Testis (tissue), 3 donors: ENCODE measurements around the gene KIF1C. TPM values are rescaled to one million over a fixed set of nuclear protein-coding genes. Genes with fewer than 3 reads are reported as not detected.

Experiments
- DNase-seq: peaks from one replicate; pipeline ENCODE4 v3.0.0-alpha.2; 2019
- H3K27ac ChIP-seq, 2 donors: fragments of 200-600 bp; sonication (generic); one replicate each; pipeline ENCODE4 v1.5.1; 2019
- H3K27me3 ChIP-seq: fragments of 200-600 bp; sonication (generic); one replicate; pipeline ENCODE4 v1.5.1; 2019
- H3K36me3 ChIP-seq: fragments of 200-600 bp; sonication (generic); one replicate; pipeline ENCODE4 v1.5.1; 2017; ENCODE audit warnings: low read depth; ENCODE audit errors: missing control alignments
- H3K4me1 ChIP-seq: fragments of 200-600 bp; sonication (generic); one replicate; pipeline ENCODE4 v1.5.1; 2019
- H3K4me3 ChIP-seq, 2 donors: fragments of 200-600 bp; sonication (generic); one replicate each; pipeline ENCODE4 v1.5.1; 2017 to 2019
- H3K9me3 ChIP-seq: fragments of 200-600 bp; sonication (generic); one replicate; pipeline ENCODE4 v1.5.1; 2017
- CTCF ChIP-seq, 3 experiments: fragments of 450-650 bp in 2 of 3; fragments of 200-600 bp in 1 of 3; sonication (generic) in 1 of 3; IDR thresholded peaks; one replicate each; pipeline ENCODE4 v1.5.1; 2016 to 2019; ENCODE audit warnings: antibody characterized with exemption in 3 of 3, mild to moderate bottlenecking in 2 of 3, moderate library complexity in 1 of 3
- POLR2A ChIP-seq: fragments of 450-650 bp; IDR thresholded peaks from one replicate; pipeline ENCODE4 v1.6.1; 2017; ENCODE audit warnings: antibody characterized with exemption, mild to moderate bottlenecking, moderate library complexity
- WGBS, 2 donors: methylation state at CpG; one replicate each; pipeline ENCODE4 v1.1.5; 2018; 5-methylcytosine and 5-hydroxymethylcytosine counted together
- intact Hi-C: fragments of 100-400 bp; cut with DNase I; formaldehyde crosslinking; loops from one replicate; pipeline ENCODE4 v1.15.1; 2023; ENCODE audit warnings: low total_unique reads
- polyA plus RNA-seq: library from polyadenylated mRNA; stranded (reverse); fragments of 350-450 nt; fragmentation: Illumina TruSeq; extraction: RNeasy Lipid Tissue Mini Kit (QIAGEN cat#74804); gene quantifications from one replicate; pipeline ENCODE4 v1.2.3, GENCODE V29; 2014; ENCODE audit warnings: low read depth, low replicate concordance; ENCODE audit not compliant: insufficient read depth
- total RNA-seq, 2 donors: library from RNA; depleted of rRNA; stranded (reverse); fragments of >200 nt; gene quantifications; one replicate each; pipeline ENCODE4 v1.2.3, GENCODE V29; 2016

Gene KIF1C
- total and polyA plus RNA-seq, 3 donors from 2014 or later, result 51.1 to 79.9 (median 54.1) TPM

DNA sequence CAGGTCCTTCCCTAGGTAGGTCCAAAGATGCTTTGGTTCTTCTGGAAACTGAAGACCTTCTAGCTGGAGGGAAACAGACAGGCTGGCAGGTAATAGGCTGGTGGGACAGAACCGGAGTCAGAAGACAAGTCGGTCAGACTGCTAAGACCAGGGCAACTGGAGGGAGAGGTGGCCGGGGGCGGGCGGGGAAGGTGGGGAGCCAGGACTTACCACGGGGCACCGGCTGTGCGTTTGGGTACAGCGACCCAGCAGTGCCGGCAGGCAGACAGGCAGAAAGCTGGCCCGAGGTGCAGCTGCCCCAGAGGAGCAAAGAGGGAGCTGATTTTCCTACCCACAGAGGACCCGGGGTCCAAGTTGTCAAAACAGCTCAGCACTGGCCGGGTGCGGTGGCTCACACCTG is 36.9 kb downstream of the KIF1C start:
- no peaks in the 10 kb centered on the region for H3K4me1 ChIP-seq
- no peaks in the 10 kb centered on the region for H3K9me3 ChIP-seq
- intact Hi-C loops, result no loop called here
- H3K36me3 ChIP-seq, result no peaks in the 10 kb centered on the region
- H3K27ac ChIP-seq, result no peak overlapping the region
- H3K27me3 ChIP-seq, result no peaks in the 10 kb centered on the region
- 86 to 89% methylated on average over 8 to 14 of the region's 14 CpGs for WGBS, 2 donors
- no peak overlapping the region for H3K4me3 ChIP-seq
- no peak for DNase-seq
- no peak for TF ChIP-seq CTCF (IDR thresholded peaks at IDR 0.05)
- TF ChIP-seq POLR2A, result no peak

GRCh38 chr17:5035315-5035714 is 37.6 kb downstream of the KIF1C start, which contains the start of gene SLC52A1:
Gene SLC52A1, minus strand, starts transcription at chr17:5035426. Its CDS starts 820 bp downstream, at chr17:5034606.
- Histone ChIP-seq H3K4me3 (no peak within 1 kb of the TSS), H3K9me3 (no peaks in the 10 kb centered on the region), H3K27me3 (no peaks in the 10 kb centered on the region), H3K4me1 (no peaks in the 10 kb centered on the region), H3K36me3 (no peaks in the 10 kb centered on the region), H3K27ac (no peak within 1 kb of the TSS)
- TF ChIP-seq CTCF (IDR thresholded peaks at IDR 0.05) (no peak), POLR2A (no peak)
- no peak for DNase-seq
- intact Hi-C loops, result no loop called here
- 32 to 44% methylated on average over 23 to 24 of the region's 24 CpGs for WGBS, 2 donors

- Histone ChIP-seq H3K4me1 (no peaks in the 10 kb centered on the region), H3K27me3 (no peaks in the 10 kb centered on the region), H3K36me3 (no peaks in the 10 kb centered on the region), H3K4me3 (no peak overlapping the region), H3K27ac (no peak overlapping the region), H3K9me3 (no peaks in the 10 kb centered on the region)
- TF ChIP-seq POLR2A (no peak), CTCF (IDR thresholded peaks at IDR 0.05) (no peak)
- intact Hi-C loops, result no loop called here
- 89 to 92% methylated on average over 15 of the region's 15 CpGs for WGBS, 2 donors
- DNase-seq, result no peak
Observed at GRCh38 chr17:5042157-5043022, 44.6 kb downstream of the KIF1C start.

DNA sequence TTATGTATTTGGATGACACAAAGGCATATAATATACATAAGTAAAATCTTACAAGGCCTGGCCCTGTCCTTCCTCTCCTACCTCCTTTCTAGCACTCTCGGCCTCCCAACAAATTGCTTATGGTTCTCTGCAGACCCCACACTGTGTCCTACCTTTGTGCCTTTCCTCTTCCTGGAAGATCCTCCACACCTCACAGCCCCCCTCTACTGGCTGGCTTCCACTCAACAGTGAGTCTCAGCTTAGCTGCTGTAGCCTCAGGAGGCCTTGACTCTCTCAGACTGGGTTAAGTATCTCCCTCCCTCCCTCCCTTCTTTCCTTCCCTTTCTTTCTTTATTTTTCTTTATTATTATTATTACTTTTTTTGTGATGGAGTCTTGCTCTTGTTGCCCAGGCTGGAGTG is 45.8 kb downstream of the KIF1C start:
- H3K9me3 ChIP-seq, result no peaks in the 10 kb centered on the region
- intact Hi-C loops, result no loop called here
- H3K36me3 ChIP-seq, result no peaks in the 10 kb centered on the region
- no peak for DNase-seq
- WGBS, 2 donors, result 88 to 100% methylated on average over 1 of the region's 1 CpG
- no peak overlapping the region for H3K4me3 ChIP-seq
- no peaks in the 10 kb centered on the region for H3K27me3 ChIP-seq
- no peak for TF ChIP-seq CTCF (IDR thresholded peaks at IDR 0.05)
- TF ChIP-seq POLR2A, result no peak
- H3K27ac ChIP-seq, result no peak overlapping the region
- H3K4me1 ChIP-seq, result no peaks in the 10 kb centered on the region

GRCh38 chr17:5044630-5045029 is 46.9 kb downstream of the KIF1C start:
- H3K4me3 ChIP-seq, result no peak overlapping the region
- H3K27ac ChIP-seq, result no peak overlapping the region
- no peak for DNase-seq
- H3K27me3 ChIP-seq, result no peaks in the 10 kb centered on the region
- no peaks in the 10 kb centered on the region for H3K36me3 ChIP-seq
- WGBS, 2 donors, result 92 to 99% methylated on average over 5 of the region's 5 CpGs
- no peaks in the 10 kb centered on the region for H3K4me1 ChIP-seq
- TF ChIP-seq POLR2A, result no peak
- no peaks in the 10 kb centered on the region for H3K9me3 ChIP-seq
- intact Hi-C loops, result no loop called here
